B cell (primary cell): ENCODE measurements around the gene GEMIN2. TPM values are rescaled to one million over a fixed set of nuclear protein-coding genes. Genes with fewer than 3 reads are reported as not detected.

Source experiments
- ATAC-seq: fragments of 200-7000 bp; cut with Tn5 transposase; one replicate; pipeline ENCODE4 v1.10.0; 2021; ENCODE audit warnings: low read depth, mild to moderate bottlenecking, moderate number of reproducible peaks, moderate library complexity
- CTCF ChIA-PET: fragments of 350-600 bp; sonication (Branson Sonifier 250); formaldehyde crosslinking; loops from one replicate; lab custom pipeline; 2021; ENCODE audit warnings: antibody characterized with exemption, inconsistent platforms; lab: Charles Lee
- POLR2A ChIA-PET: fragments of 350-600 bp; sonication (Branson Sonifier 250); formaldehyde crosslinking; loops from one replicate; lab custom pipeline; 2021; ENCODE audit warnings: antibody characterized with exemption; lab: Charles Lee
- DNase-seq: peaks from one replicate; pipeline ENCODE4 v3.0.0; 2013
- H2AFZ ChIP-seq: 2 replicates; pipeline ENCODE4 v1.6.1; 2012; ENCODE audit warnings: mild to moderate bottlenecking, low read depth, low read length; ENCODE audit not compliant: insufficient read depth, poor library complexity, severe bottlenecking
- H3K27ac ChIP-seq, 2 donors: 1 replicate in 1 of 2; 2 replicates in 1 of 2; pipeline ENCODE4 v1.5.1; 2012 to 2013; ENCODE audit warnings: low read length in 2 of 2, mild to moderate bottlenecking in 2 of 2, moderate library complexity in 1 of 2
- H3K27me3 ChIP-seq, 4 experiments: fragments of 200-600 bp in 1 of 4; sonication (generic) in 1 of 4; replicated peaks in 1 of 4; 1 replicate in 2 of 4; 2 replicates in 2 of 4; pipeline versions ENCODE4 v1.6.1 to v1.7.0; 2013 to 2016; ENCODE audit warnings: low read length in 3 of 4, mild to moderate bottlenecking in 2 of 4, mixed read lengths in 1 of 4, moderate library complexity in 1 of 4; ENCODE audit not compliant: insufficient read depth in 4 of 4, control insufficient read depth in 3 of 4; ENCODE audit errors: control extremely low read depth in 1 of 4
- H3K36me3 ChIP-seq, 2 experiments: replicated peaks in 1 of 2; 1 replicate in 1 of 2; 2 replicates in 1 of 2; pipeline versions ENCODE4 v1.6.1 to v1.7.1; 2013; ENCODE audit warnings: low read length in 1 of 2; ENCODE audit not compliant: insufficient read depth in 2 of 2, control insufficient read depth in 1 of 2; ENCODE audit errors: control extremely low read depth in 1 of 2, extremely low read depth in 1 of 2
- H3K4me1 ChIP-seq, 2 donors: fragments of 200-600 bp in 1 of 2; sonication (generic) in 1 of 2; 1 replicate in 1 of 2; 2 replicates in 1 of 2; pipeline versions ENCODE4 v1.5.1 to v1.6.1; 2013 to 2017; ENCODE audit warnings: low read length in 2 of 2; ENCODE audit not compliant: control insufficient read depth in 2 of 2, insufficient read depth in 2 of 2
- H3K4me2 ChIP-seq: replicated peaks from 2 replicates; pipeline ENCODE3; 2012; ENCODE audit warnings: mild to moderate bottlenecking, low read depth, low read length; ENCODE audit not compliant: poor library complexity, severe bottlenecking
- H3K4me3 ChIP-seq, 5 experiments: fragments of 200-600 bp in 1 of 5; sonication (generic) in 1 of 5; 1 replicate in 3 of 5; 2 replicates in 2 of 5; pipeline versions ENCODE4 v1.5.1 to v1.7.0; 2011 to 2016; ENCODE audit warnings: low read length in 4 of 5, mild to moderate bottlenecking in 4 of 5, low read depth in 2 of 5, control low read depth in 1 of 5, moderate library complexity in 1 of 5; ENCODE audit not compliant: insufficient read depth in 1 of 5; ENCODE audit errors: control extremely low read depth in 1 of 5, extremely low read depth in 1 of 5
- H3K79me2 ChIP-seq: fragments of 200-600 bp; sonication (generic); one replicate; pipeline ENCODE4 v1.6.0; 2016; ENCODE audit warnings: low read length; ENCODE audit not compliant: control insufficient read depth, insufficient read depth
- H3K9ac ChIP-seq: fragments of 200-600 bp; sonication (generic); 2 replicates; pipeline ENCODE4 v1.6.1; 2017; ENCODE audit warnings: mild to moderate bottlenecking, low read length, moderate library complexity
- H3K9me3 ChIP-seq, 3 donors: one replicate each; pipeline versions ENCODE4 v1.6.1 to v1.7.1; 2013; ENCODE audit warnings: low read length in 2 of 3; ENCODE audit not compliant: control insufficient read depth in 2 of 3, insufficient read depth in 1 of 3; ENCODE audit errors: control extremely low read depth in 1 of 3
- H4K20me1 ChIP-seq: 2 replicates; pipeline ENCODE4 v1.6.0; 2012; ENCODE audit warnings: mild to moderate bottlenecking, low read length; ENCODE audit not compliant: insufficient read depth, control insufficient read depth, poor library complexity, severe bottlenecking
- H3K27ac Mint-ChIP-seq: one replicate; pipeline ENCODE4 v1.8.0; 2021; ENCODE audit warnings: mixed read lengths
- H3K27me3 Mint-ChIP-seq: one replicate; pipeline ENCODE4 v1.8.0; 2021; ENCODE audit warnings: mixed read lengths
- H3K4me1 Mint-ChIP-seq: one replicate; pipeline ENCODE4 v1.8.0; 2021; ENCODE audit warnings: mixed read lengths
- H3K4me3 Mint-ChIP-seq: one replicate; pipeline ENCODE4 v1.8.0; 2021; ENCODE audit warnings: mixed read lengths
- H3K9me3 Mint-ChIP-seq: one replicate; pipeline ENCODE4 v1.8.0; 2022; ENCODE audit warnings: mixed read lengths; ENCODE audit not compliant: insufficient read depth
- EZH2 ChIP-seq: IDR thresholded peaks from 2 replicates; pipeline ENCODE4 v1.6.1; 2012; ENCODE audit warnings: borderline replicate concordance, low read depth, mild to moderate bottlenecking, moderate library complexity, low read length; ENCODE audit not compliant: insufficient read depth, poor library complexity, severe bottlenecking
- WGBS: methylation state at CpG from one replicate; pipeline ENCODE4 v1.1.5; 2013; ENCODE audit warnings: missing lambda C conversion rate; ENCODE audit not compliant: insufficient coverage; 5-methylcytosine and 5-hydroxymethylcytosine counted together
- intact Hi-C: fragments of 100-400 bp; cut with micrococcal nuclease; formaldehyde crosslinking; loops from one replicate; pipeline ENCODE4 v1.10.0; 2022
- polyA plus RNA-seq: library from polyadenylated mRNA; depleted of rRNA; stranded (reverse); fragments of >200 nt; gene quantifications from 2 replicates; pipeline ENCODE4 v1.2.3, GENCODE V29; 2012
- total RNA-seq, 2 donors: library from RNA; stranded (reverse); fragments of 120-200 nt in 1 of 2; gene quantifications; 1 replicate in 1 of 2; 2 replicates in 1 of 2; pipeline versions ENCODE4 v1.2.3 to v1.2.4, GENCODE V29; 2013 to 2022
- TF ChIP-seq, protein P1 (sequence below): fragments of 200-600 bp; IDR thresholded peaks from one replicate; pipeline ENCODE4 v1.8.0; 2022; ENCODE audit warnings: antibody characterized with exemption, mild to moderate bottlenecking

GEMIN2 gene
- total and polyA plus RNA-seq, 2 donors (not counting 1 experiment from before 2014, with no cell fraction given), result 13.4 to 14.4 TPM

DNA sequence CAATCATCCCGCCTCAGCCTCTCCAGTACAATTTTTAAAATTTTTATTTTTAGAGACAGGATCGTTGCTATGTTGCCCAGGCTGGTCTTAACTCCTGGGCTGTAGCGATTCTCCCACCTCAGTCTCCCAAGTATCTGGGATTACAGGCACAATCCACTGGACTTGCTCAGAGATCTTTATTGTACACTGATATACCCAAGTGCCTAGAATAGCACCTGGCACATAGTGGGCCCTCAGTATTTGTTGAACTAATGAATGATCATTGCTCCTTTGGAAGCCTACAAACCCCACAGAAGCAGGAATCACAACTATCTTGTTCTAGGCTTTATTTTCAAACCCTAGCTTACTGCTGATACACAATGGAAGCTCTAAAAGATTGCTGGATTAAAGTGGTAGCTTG, 59.1 kb downstream of the GEMIN2 start:
- H3K4me1 ChIP-seq, result peaks cover 28 to 38% of the 10 kb centered on the region in 2 donors
- ChIA-PET POLR2A (no interaction called here), CTCF (no interaction called here)
- no peak for DNase-seq
- TF ChIP-seq EZH2, result no peak
- TF ChIP-seq, protein P1, sequence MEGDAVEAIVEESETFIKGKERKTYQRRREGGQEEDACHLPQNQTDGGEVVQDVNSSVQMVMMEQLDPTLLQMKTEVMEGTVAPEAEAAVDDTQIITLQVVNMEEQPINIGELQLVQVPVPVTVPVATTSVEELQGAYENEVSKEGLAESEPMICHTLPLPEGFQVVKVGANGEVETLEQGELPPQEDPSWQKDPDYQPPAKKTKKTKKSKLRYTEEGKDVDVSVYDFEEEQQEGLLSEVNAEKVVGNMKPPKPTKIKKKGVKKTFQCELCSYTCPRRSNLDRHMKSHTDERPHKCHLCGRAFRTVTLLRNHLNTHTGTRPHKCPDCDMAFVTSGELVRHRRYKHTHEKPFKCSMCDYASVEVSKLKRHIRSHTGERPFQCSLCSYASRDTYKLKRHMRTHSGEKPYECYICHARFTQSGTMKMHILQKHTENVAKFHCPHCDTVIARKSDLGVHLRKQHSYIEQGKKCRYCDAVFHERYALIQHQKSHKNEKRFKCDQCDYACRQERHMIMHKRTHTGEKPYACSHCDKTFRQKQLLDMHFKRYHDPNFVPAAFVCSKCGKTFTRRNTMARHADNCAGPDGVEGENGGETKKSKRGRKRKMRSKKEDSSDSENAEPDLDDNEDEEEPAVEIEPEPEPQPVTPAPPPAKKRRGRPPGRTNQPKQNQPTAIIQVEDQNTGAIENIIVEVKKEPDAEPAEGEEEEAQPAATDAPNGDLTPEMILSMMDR, result no peak
- H3K79me2 ChIP-seq, result peaks cover 46% of the 10 kb centered on the region
- no peaks in the 10 kb centered on the region for H3K9me3 Mint-ChIP-seq
- no peaks in the 10 kb centered on the region for H3K27me3 ChIP-seq
- peaks cover 18% of the 10 kb centered on the region for H4K20me1 ChIP-seq
- H3K27me3 Mint-ChIP-seq, result no peaks in the 10 kb centered on the region
- H3K9me3 ChIP-seq, result no peaks in the 10 kb centered on the region
- peaks cover 46% of the 10 kb centered on the region for H3K4me1 Mint-ChIP-seq
- no peak overlapping the region for H2AFZ ChIP-seq
- H3K36me3 ChIP-seq, result peaks cover 8 to 17% of the 10 kb centered on the region in 2 experiments
- ATAC-seq, result no peak
- no peak overlapping the region for H3K4me2 ChIP-seq
- no peak overlapping the region for H3K4me3 ChIP-seq
- intact Hi-C loops, result no loop called here
- no peak overlapping the region for H3K27ac ChIP-seq
- H3K27ac Mint-ChIP-seq, result peak overlapping the region; percentile 59
- no peak overlapping the region for H3K9ac ChIP-seq
- 40% methylated on average over 1 of the region's 3 CpGs for WGBS
- H3K4me3 Mint-ChIP-seq, result peak overlapping the region; percentile 50
